Stimulated activated CD8-positive, alpha-beta memory T cell treated with anti-CD3 and anti-CD28 coated beads, Interleukin-4, amount 100 ng/mL, for 1 hour (primary cell): ENCODE results near the gene SCGB1D1.

Experiments
- DNase-seq, 2 donors: peaks; one replicate each; pipeline ENCODE4 v3.0.0-alpha.2; 2020; ENCODE audit warnings: low read depth in 2 of 2, low spot score in 1 of 2

SCGB1D1 gene

GRCh38 chr11:62190011-62190410, at the start of gene SCGB1D1:
Gene SCGB1D1, plus strand, starts transcription at chr11:62190216. Its CDS starts 69 bp downstream, at chr11:62190285.
- DNase-seq = no peak

GRCh38 chr11:62140304-62141110, 49.5 kb upstream of the SCGB1D1 start:
- no peak for DNase-seq

GRCh38 chr11:62141111-62142042, 48.6 kb upstream of the SCGB1D1 start:
- DNase-seq = no peak

GRCh38 chr11:62142043-62142375, 48.0 kb upstream of the SCGB1D1 start:
- no peak for DNase-seq

- DNase-seq = no peak
These were observed 47.1 kb upstream of the SCGB1D1 start for GRCh38 chr11:62142921-62143320.

GRCh38 chr11:62143727-62144126, 46.3 kb upstream of the SCGB1D1 start:
- DNase-seq = no peak

GRCh38 chr11:62144641-62145255, 45.3 kb upstream of the SCGB1D1 start:
- DNase-seq = no peak

- no peak for DNase-seq
These were observed 44.6 kb upstream of the SCGB1D1 start for GRCh38 chr11:62145261-62145871.

GRCh38 chr11:62146476-62147200, 43.4 kb upstream of the SCGB1D1 start:
- DNase-seq = no peak

GRCh38 chr11:62147545-62147944, 42.5 kb upstream of the SCGB1D1 start:
- no peak for DNase-seq

GRCh38 chr11:62148271-62148980, 41.6 kb upstream of the SCGB1D1 start:
- DNase-seq = no peak

- no peak for DNase-seq
These were observed 39.8 kb upstream of the SCGB1D1 start for GRCh38 chr11:62149986-62150886.

GRCh38 chr11:62150887-62151736, 38.9 kb upstream of the SCGB1D1 start:
- DNase-seq = no peak

- no peak for DNase-seq
These were observed 38.3 kb upstream of the SCGB1D1 start for GRCh38 chr11:62151737-62152102.

- DNase-seq = no peak
These were observed 37.5 kb upstream of the SCGB1D1 start for GRCh38 chr11:62152245-62153086.

GRCh38 chr11:62153087-62153395, 37.0 kb upstream of the SCGB1D1 start:
- no peak for DNase-seq

- DNase-seq = no peak
These were observed 36.4 kb upstream of the SCGB1D1 start for GRCh38 chr11:62153617-62154016.
